Cardiac muscle cell (in vitro differentiated cells and primary cell): ENCODE data around the gene RTBDN. TPM values are rescaled to one million over a fixed set of nuclear protein-coding genes. Genes with fewer than 3 reads are reported as not detected.

ENCODE experiments used
- DNase-seq, 2 donors: peaks; one replicate each; pipeline versions ENCODE4 v3.0.0 to v3.0.0-alpha.2; 2010 to 2017; ENCODE audit warnings: low read depth in 1 of 2, low spot score in 1 of 2
- H3K27ac ChIP-seq: fragments of 200-600 bp; sonication (generic); 2 replicates; pipeline ENCODE4 v1.5.1; 2016
- H3K27me3 ChIP-seq: fragments of 200-600 bp; sonication (generic); 2 replicates; pipeline ENCODE4 v1.6.0; 2016; ENCODE audit warnings: control low read depth
- H3K36me3 ChIP-seq: fragments of 200-600 bp; sonication (generic); 2 replicates; pipeline ENCODE4 v1.5.1; 2016; ENCODE audit warnings: control low read depth
- H3K4me1 ChIP-seq: fragments of 200-600 bp; sonication (generic); 2 replicates; pipeline ENCODE4 v1.8.1; 2017; ENCODE audit warnings: low read depth, mild to moderate bottlenecking, mixed run types
- H3K4me3 ChIP-seq: fragments of 200-600 bp; sonication (generic); 2 replicates; pipeline ENCODE4 v1.5.1; 2016; ENCODE audit warnings: mild to moderate bottlenecking
- H3K9me3 ChIP-seq: fragments of 200-600 bp; sonication (generic); 2 replicates; pipeline ENCODE4 v1.5.1; 2017; ENCODE audit warnings: low read depth, mild to moderate bottlenecking, control low read depth
- CTCF ChIP-seq: IDR thresholded peaks from 2 replicates; pipeline ENCODE4 v1.5.1; 2012; ENCODE audit warnings: low read depth, mild to moderate bottlenecking, low read length
- polyA plus RNA-seq: library from polyadenylated mRNA; unstranded; fragments of >200 nt; fragmentation: Nextera tagmentation; extraction: Ambion mirVana; gene quantifications from 2 replicates; pipeline ENCODE4 v1.2.1, GENCODE V29; 2016
- total RNA-seq: library from RNA; depleted of rRNA; stranded (reverse); fragments of >200 nt; gene quantifications from 2 replicates; pipeline ENCODE4 v1.2.3, GENCODE V29; 2016

The RTBDN gene
- total and polyA plus RNA-seq, 2 experiments from 2014 or later, result not detected

GRCh38 chr19:12867120-12868099, 33.0 kb upstream of the RTBDN start:
- Histone ChIP-seq H3K4me3 (peak overlapping the region; percentile 35), H3K36me3 (no peaks in the 10 kb centered on the region), H3K27me3 (no peaks in the 10 kb centered on the region), H3K9me3 (no peaks in the 10 kb centered on the region), H3K4me1 (peaks cover 4% of the 10 kb centered on the region), H3K27ac (peak overlapping the region; percentile 45)
- DNase-seq, result peak; percentile 72 to 91
- TF ChIP-seq CTCF, result no peak

- Histone ChIP-seq H3K27ac (no peak overlapping the region), H3K27me3 (no peaks in the 10 kb centered on the region), H3K36me3 (no peaks in the 10 kb centered on the region), H3K9me3 (no peaks in the 10 kb centered on the region), H3K4me3 (no peak overlapping the region), H3K4me1 (peaks cover 4% of the 10 kb centered on the region)
- no peak for DNase-seq
- TF ChIP-seq CTCF, result no peak
Observed at GRCh38 chr19:12866416-12867119, 32.2 kb upstream of the RTBDN start.

- no peak for TF ChIP-seq CTCF
- H3K27ac ChIP-seq, result no peak overlapping the region
- H3K36me3 ChIP-seq, result no peaks in the 10 kb centered on the region
- no peak overlapping the region for H3K4me3 ChIP-seq
- DNase-seq, result no peak
- H3K9me3 ChIP-seq, result no peaks in the 10 kb centered on the region
- H3K27me3 ChIP-seq, result no peaks in the 10 kb centered on the region
- H3K4me1 ChIP-seq, result peaks cover 4% of the 10 kb centered on the region
Observed at GRCh38 chr19:12865746-12866415, 31.5 kb upstream of the RTBDN start.

GRCh38 chr19:12864721-12865715, 30.6 kb upstream of the RTBDN start:
- no peak overlapping the region for H3K27ac ChIP-seq
- no peaks in the 10 kb centered on the region for H3K9me3 ChIP-seq
- H3K27me3 ChIP-seq, result no peaks in the 10 kb centered on the region
- H3K36me3 ChIP-seq, result no peaks in the 10 kb centered on the region
- no peak for DNase-seq
- TF ChIP-seq CTCF, result no peak
- H3K4me1 ChIP-seq, result peaks cover 4% of the 10 kb centered on the region
- H3K4me3 ChIP-seq, result no peak overlapping the region
